ENCODE measurements around the gene PTBP3.
"Not testable (repeated sequence)": the region's sequence is repeated elsewhere in the genome, so short reads cannot be mapped to it uniquely, and the experiment has no call there.

Gene PTBP3

GRCh38 chr9:112322701-112323377, 10.6 kb downstream of the PTBP3 start:
- DNase-seq, result no peak

GRCh38 chr9:112316258-112316943, 17.0 kb downstream of the PTBP3 start:
- DNase-seq, result no peak

GRCh38 chr9:112315331-112316257, 17.8 kb downstream of the PTBP3 start:
- no peak for DNase-seq

- DNase-seq, result no peak
Measured at GRCh38 chr9:112312139-112312538, 21.3 kb downstream of the PTBP3 start.

GRCh38 chr9:112311497-112311896, 21.9 kb downstream of the PTBP3 start:
- no peak for DNase-seq

GRCh38 chr9:112310826-112311225, 22.6 kb downstream of the PTBP3 start:
- no peak for DNase-seq

- DNase-seq, result no peak
Measured at GRCh38 chr9:112308588-112308987, 24.8 kb downstream of the PTBP3 start.

- DNase-seq, result no peak
Measured at GRCh38 chr9:112301420-112301819, 32.0 kb downstream of the PTBP3 start.

- no peak for DNase-seq
Measured at GRCh38 chr9:112299514-112299913, 33.9 kb downstream of the PTBP3 start.

- DNase-seq, result no peak
Measured at GRCh38 chr9:112296929-112297328, 36.5 kb downstream of the PTBP3 start.

GRCh38 chr9:112295174-112295573, 38.2 kb downstream of the PTBP3 start:
- DNase-seq, result no peak

GRCh38 chr9:112288029-112288428, 45.4 kb downstream of the PTBP3 start:
- DNase-seq, result no peak

- DNase-seq, result no peak
Measured at GRCh38 chr9:112286926-112287325, 46.5 kb downstream of the PTBP3 start.

GRCh38 chr9:112285056-112285455, 48.4 kb downstream of the PTBP3 start:
- DNase-seq, result no peak

GRCh38 chr9:112283582-112284253, 49.7 kb downstream of the PTBP3 start:
- no peak for DNase-seq

GRCh38 chr9:112282841-112283240, 50.6 kb downstream of the PTBP3 start:
- not testable (repeated sequence) for DNase-seq

- DNase-seq, result no peak
Measured at GRCh38 chr9:112280904-112281303, 52.5 kb downstream of the PTBP3 start.

GRCh38 chr9:112279501-112279900, 53.9 kb downstream of the PTBP3 start:
- DNase-seq, result no peak

GRCh38 chr9:112278152-112278551, 55.3 kb downstream of the PTBP3 start:
- no peak for DNase-seq

GRCh38 chr9:112274600-112274999, 58.8 kb downstream of the PTBP3 start:
- DNase-seq, result no peak

GRCh38 chr9:112273876-112274275, 59.5 kb downstream of the PTBP3 start:
- DNase-seq, result no peak

- DNase-seq, result no peak
Measured at GRCh38 chr9:112271466-112272098, 61.8 kb downstream of the PTBP3 start.

- no peak for DNase-seq
Measured at GRCh38 chr9:112268413-112268812, 65.0 kb downstream of the PTBP3 start.

All from NCI-H1694 (cell line).